Osteoblast (primary cell): ENCODE measurements around the gene GABRG3. TPM values are rescaled to one million over a fixed set of nuclear protein-coding genes. Genes with fewer than 3 reads are reported as not detected.
A peak's percentile ranks its signal among the peaks of the same experiment; 100 is the strongest.

Experiments used
- DNase-seq: peaks from one replicate; pipeline ENCODE4 v3.0.0; 2011; ENCODE audit warnings: low spot score, mixed read lengths; ENCODE audit not compliant: insufficient read length; ENCODE audit errors: missing footprints
- H2AFZ ChIP-seq: 2 replicates; pipeline ENCODE4 v1.6.0; 2011; ENCODE audit warnings: mild to moderate bottlenecking, low read length
- H3K27ac ChIP-seq: 2 replicates; pipeline ENCODE4 v1.5.1; 2011; ENCODE audit warnings: mild to moderate bottlenecking, low read depth, low read length, moderate library complexity
- H3K27me3 ChIP-seq: 2 replicates; pipeline ENCODE4 v1.6.0; 2012; ENCODE audit warnings: mild to moderate bottlenecking, control low read depth, inconsistent platforms, low read length, moderate library complexity; ENCODE audit not compliant: insufficient read depth
- H3K36me3 ChIP-seq: 2 replicates; pipeline ENCODE4 v1.5.1; 2011; ENCODE audit warnings: mild to moderate bottlenecking, low read length, control low read depth, moderate library complexity; ENCODE audit not compliant: insufficient read depth
- H3K4me1 ChIP-seq: 2 replicates; pipeline ENCODE4 v1.5.1; 2011; ENCODE audit warnings: mild to moderate bottlenecking, low read length, control low read depth, moderate library complexity; ENCODE audit not compliant: insufficient read depth
- H3K4me2 ChIP-seq: 2 replicates; pipeline ENCODE4 v1.6.0; 2011; ENCODE audit warnings: mild to moderate bottlenecking, low read length; ENCODE audit not compliant: insufficient read depth
- H3K4me3 ChIP-seq: fragments of 200-600 bp; sonication (generic); 3 replicates; pipeline ENCODE4 v1.5.1; 2012; ENCODE audit warnings: mild to moderate bottlenecking, low read length, inconsistent platforms; ENCODE audit not compliant: insufficient read depth
- H3K79me2 ChIP-seq: 2 replicates; pipeline ENCODE4 v1.6.0; 2012; ENCODE audit warnings: mild to moderate bottlenecking, low read length, control low read depth, inconsistent platforms; ENCODE audit not compliant: insufficient read depth
- H3K9me3 ChIP-seq: 2 replicates; pipeline ENCODE4 v1.5.1; 2011; ENCODE audit warnings: low read depth, low read length, control low read depth
- H4K20me1 ChIP-seq: 2 replicates; pipeline ENCODE4 v1.6.0; 2012; ENCODE audit warnings: mild to moderate bottlenecking, low read length, control low read depth; ENCODE audit not compliant: insufficient read depth
- CTCF ChIP-seq: IDR thresholded peaks from 2 replicates; pipeline ENCODE4 v1.5.1; 2011; ENCODE audit warnings: mild to moderate bottlenecking, low read depth, low read length, moderate library complexity; ENCODE audit errors: extremely low read depth
- total RNA-seq: library from RNA; depleted of rRNA; stranded (reverse); fragments of >200 nt; gene quantifications from 2 replicates; pipeline ENCODE4 v1.2.3, GENCODE V29; 2012

GABRG3 gene
- total RNA-seq, 1 donor = not detected

- Histone ChIP-seq H2AFZ (no peak overlapping the region), H3K36me3 (no peaks in the 10 kb centered on the region), H3K27ac (no peak overlapping the region), H3K79me2 (no peaks in the 10 kb centered on the region), H4K20me1 (no peaks in the 10 kb centered on the region), H3K27me3 (no peaks in the 10 kb centered on the region), H3K9me3 (peaks cover 2% of the 10 kb centered on the region), H3K4me2 (no peak overlapping the region), H3K4me1 (no peaks in the 10 kb centered on the region), H3K4me3 (no peak overlapping the region)
- TF ChIP-seq CTCF = no peak
- DNase-seq = no peak
Measured at GRCh38 chr15:27429577-27429976, 458.6 kb downstream of the GABRG3 start.

GRCh38 chr15:27433604-27434003 lies 462.6 kb downstream of the GABRG3 start:
- H3K79me2 ChIP-seq = no peaks in the 10 kb centered on the region
- no peak overlapping the region for H3K4me3 ChIP-seq
- H3K9me3 ChIP-seq = peaks cover 5% of the 10 kb centered on the region
- H3K36me3 ChIP-seq = no peaks in the 10 kb centered on the region
- no peak overlapping the region for H3K27ac ChIP-seq
- H3K27me3 ChIP-seq = no peaks in the 10 kb centered on the region
- no peaks in the 10 kb centered on the region for H4K20me1 ChIP-seq
- no peak overlapping the region for H3K4me2 ChIP-seq
- TF ChIP-seq CTCF = no peak
- DNase-seq = no peak
- H2AFZ ChIP-seq = no peak overlapping the region
- no peaks in the 10 kb centered on the region for H3K4me1 ChIP-seq

GRCh38 chr15:27438403-27439375 lies 467.7 kb downstream of the GABRG3 start:
- H3K27ac ChIP-seq = no peak overlapping the region
- H4K20me1 ChIP-seq = no peaks in the 10 kb centered on the region
- no peak overlapping the region for H3K4me3 ChIP-seq
- peaks cover 3% of the 10 kb centered on the region for H3K9me3 ChIP-seq
- H2AFZ ChIP-seq = peak overlapping the region; percentile 62
- no peaks in the 10 kb centered on the region for H3K36me3 ChIP-seq
- no peaks in the 10 kb centered on the region for H3K79me2 ChIP-seq
- peak overlapping the region; percentile 30 for H3K4me2 ChIP-seq
- no peak for DNase-seq
- no peak for TF ChIP-seq CTCF
- H3K4me1 ChIP-seq = no peaks in the 10 kb centered on the region
- H3K27me3 ChIP-seq = no peaks in the 10 kb centered on the region

GRCh38 chr15:27441120-27441519 lies 470.1 kb downstream of the GABRG3 start:
- H3K4me1 ChIP-seq = no peaks in the 10 kb centered on the region
- H3K4me2 ChIP-seq = no peak overlapping the region
- H2AFZ ChIP-seq = no peak overlapping the region
- no peak overlapping the region for H3K4me3 ChIP-seq
- no peaks in the 10 kb centered on the region for H3K79me2 ChIP-seq
- no peak overlapping the region for H3K27ac ChIP-seq
- no peak for DNase-seq
- no peaks in the 10 kb centered on the region for H3K9me3 ChIP-seq
- H3K36me3 ChIP-seq = no peaks in the 10 kb centered on the region
- TF ChIP-seq CTCF = no peak
- H3K27me3 ChIP-seq = no peaks in the 10 kb centered on the region
- H4K20me1 ChIP-seq = no peaks in the 10 kb centered on the region
